ENCODE results near the gene SIRT1. TPM values are rescaled to one million over a fixed set of nuclear protein-coding genes. Genes with fewer than 3 reads are reported as not detected.

SIRT1 gene
- total RNA-seq, 4 donors from 2014 or later = 12.5 to 23.8 (median 20.7) TPM

DNA sequence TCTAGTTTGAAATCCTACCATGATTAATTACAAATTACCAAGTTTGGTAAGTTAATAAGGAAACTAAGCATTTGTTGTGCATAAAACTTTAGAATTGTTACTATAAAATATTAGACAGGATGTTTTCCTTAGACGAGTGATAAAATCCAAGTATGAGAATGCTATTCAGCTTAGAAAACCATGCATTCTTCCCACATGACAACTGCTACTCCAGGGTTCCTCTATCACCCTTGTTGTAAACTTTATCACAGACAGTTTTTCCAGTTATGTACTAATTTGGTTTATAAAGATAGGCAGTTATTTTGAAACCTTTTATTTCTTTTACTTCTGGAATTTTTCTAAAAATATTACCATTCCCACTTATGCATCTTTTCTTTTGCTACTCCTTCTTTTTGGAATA is 52.0 kb downstream of the SIRT1 start:
- peaks cover 0 to 43% (median 20%) of the 10 kb centered on the region in 4 donors for H3K36me3 ChIP-seq
- WGBS, 2 donors (ENCODE audit: low coverage in 1 of 2) = 94 to 100% methylated on average over 1 of the region's 1 CpG
- intact Hi-C loops (cut with DNase I; ENCODE audit: low total_unique reads) = no loop called here

DNA sequence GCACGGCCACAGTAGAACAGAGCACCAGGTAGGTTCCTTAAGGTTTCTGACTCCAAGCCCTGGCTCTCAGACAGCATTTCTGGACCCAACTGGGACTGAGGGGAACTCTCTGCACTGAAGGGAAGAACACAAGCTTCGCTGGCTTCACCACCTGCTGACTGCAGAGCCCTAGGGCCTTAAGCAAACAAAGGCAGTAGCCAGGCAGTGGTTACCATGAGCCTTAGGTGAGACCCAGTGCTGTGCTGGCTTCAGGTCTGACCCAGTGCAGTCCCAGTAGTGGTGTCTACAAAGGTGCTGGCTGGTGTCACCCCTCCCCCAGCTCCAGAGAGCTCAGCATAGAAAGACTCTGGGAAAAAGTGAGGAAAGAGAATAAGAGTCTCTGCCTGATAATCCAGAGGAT is 59.5 kb downstream of the SIRT1 start:
- TF ChIP-seq CTCF (IDR thresholded peaks at IDR 0.05) = no peak
- TF ChIP-seq EP300 (IDR thresholded peaks at IDR 0.05; ENCODE audit: low read depth) = no peak
- TF ChIP-seq POLR2A (IDR thresholded peaks at IDR 0.05) = no peak
- no peak for TF ChIP-seq POLR2AphosphoS5 (IDR thresholded peaks at IDR 0.05)
- DNase-seq = no peak
- intact Hi-C loops (cut with DNase I; ENCODE audit: low total_unique reads) (no loop called here), in situ Hi-C loops (cut with MboI; ENCODE audit: low pct_ligation_motif_present in 1 of 4, low pct_unique_long_range_greater_than_20kb in 1 of 4, low sequenced_read_pairs in 3 of 4) (no loop called here)
- 97% methylated on average over 2 of the region's 2 CpGs; no CpG with 5 or more reads in 1 of the 2 donors for WGBS, 2 donors (ENCODE audit: low coverage in 1 of 2)
- no peaks in the 10 kb centered on the region for H3K4me1 ChIP-seq
- peaks cover 0 to 42% (median 5%) of the 10 kb centered on the region in 4 donors for H3K36me3 ChIP-seq
- no peak overlapping the region for H3K4me3 ChIP-seq
- no peaks in the 10 kb centered on the region for H3K27me3 ChIP-seq
- H3K27ac ChIP-seq = no peak overlapping the region
- no peaks in the 10 kb centered on the region for H3K9me3 ChIP-seq

More for the DNA sequence above, 52.0 kb downstream of the SIRT1 start:
- H3K4me3 ChIP-seq = no peak overlapping the region
- in situ Hi-C loops (cut with MboI; ENCODE audit: low pct_ligation_motif_present in 1 of 4, low pct_unique_long_range_greater_than_20kb in 1 of 4, low sequenced_read_pairs in 3 of 4) = no loop called here
- TF ChIP-seq POLR2A (IDR thresholded peaks at IDR 0.05) (no peak), EP300 (IDR thresholded peaks at IDR 0.05; ENCODE audit: low read depth) (no peak), CTCF (IDR thresholded peaks at IDR 0.05) (no peak), POLR2AphosphoS5 (IDR thresholded peaks at IDR 0.05) (no peak)
- H3K9me3 ChIP-seq = no peaks in the 10 kb centered on the region
- H3K27me3 ChIP-seq = no peaks in the 10 kb centered on the region
- no peaks in the 10 kb centered on the region for H3K4me1 ChIP-seq
- no peak for DNase-seq
- H3K27ac ChIP-seq = no peak overlapping the region

DNA sequence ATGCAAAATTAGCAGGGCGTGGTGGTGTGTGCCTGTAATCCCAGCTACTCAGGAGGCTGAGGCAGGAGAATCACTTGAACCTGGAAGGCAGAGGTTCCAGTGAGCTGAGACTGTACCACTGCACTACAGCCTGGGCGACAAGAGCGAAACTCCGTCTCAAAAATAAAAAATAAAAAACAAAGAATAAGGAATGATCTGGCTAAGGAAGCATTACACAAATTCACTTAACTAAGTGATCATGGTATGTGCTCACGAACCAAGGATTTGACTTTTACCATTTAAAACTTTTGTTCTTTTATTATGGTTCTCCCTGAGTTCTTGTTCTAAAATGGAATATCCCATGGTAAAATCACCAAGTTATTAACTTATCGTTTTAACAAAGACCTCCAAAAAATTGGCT is 71.2 kb downstream of the SIRT1 start:
- Histone ChIP-seq H3K27me3 (no peaks in the 10 kb centered on the region), H3K36me3 (peaks cover 0 to 22% (median 10%) of the 10 kb centered on the region in 4 donors), H3K9me3 (no peaks in the 10 kb centered on the region), H3K27ac (no peak overlapping the region), H3K4me3 (no peak overlapping the region), H3K4me1 (no peaks in the 10 kb centered on the region)
- 98% methylated on average over 3 to 6 of the region's 6 CpGs for WGBS, 2 donors (ENCODE audit: low coverage in 1 of 2)
- intact Hi-C loops (cut with DNase I; ENCODE audit: low total_unique reads) (no loop called here), in situ Hi-C loops (cut with MboI; ENCODE audit: low pct_ligation_motif_present in 1 of 4, low pct_unique_long_range_greater_than_20kb in 1 of 4, low sequenced_read_pairs in 3 of 4) (no loop called here)
- TF ChIP-seq POLR2AphosphoS5 (IDR thresholded peaks at IDR 0.05) (no peak), EP300 (IDR thresholded peaks at IDR 0.05; ENCODE audit: low read depth) (no peak), CTCF (IDR thresholded peaks at IDR 0.05) (no peak), POLR2A (IDR thresholded peaks at IDR 0.05) (no peak)
- no peak for DNase-seq

DNA sequence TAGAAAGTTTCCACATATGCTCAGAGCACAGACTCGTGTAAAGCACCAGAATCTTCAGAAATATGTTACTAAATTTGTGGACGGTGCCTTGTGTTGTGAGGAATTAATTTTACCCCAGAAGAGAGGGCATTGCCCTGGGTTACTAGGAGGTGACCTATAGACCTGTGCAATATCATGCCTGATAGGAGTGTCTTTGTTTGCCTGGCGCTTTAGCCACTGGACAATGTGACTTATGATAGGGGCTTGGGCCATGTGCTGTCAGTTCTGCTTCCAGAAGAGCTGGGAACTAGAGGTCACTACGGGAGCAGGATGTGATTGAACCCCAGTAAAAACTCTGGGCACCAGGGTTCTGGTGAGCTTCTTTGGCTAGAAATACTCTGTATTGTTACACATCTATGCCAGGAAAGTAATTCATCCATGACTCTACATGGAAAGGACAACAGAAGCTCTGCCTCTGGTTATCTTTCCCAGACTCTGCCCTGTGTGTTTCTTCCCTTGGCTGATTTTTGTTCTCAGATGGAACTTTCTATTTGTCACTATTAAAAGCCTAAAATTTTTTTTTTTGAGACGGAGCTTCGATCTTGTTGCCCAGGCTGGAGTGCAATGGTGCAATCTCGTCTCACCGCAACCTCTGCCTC is 75.5 kb downstream of the SIRT1 start:
- no peaks in the 10 kb centered on the region for H3K9me3 ChIP-seq
- H3K36me3 ChIP-seq = peaks cover 0 to 14% (median under 1%) of the 10 kb centered on the region in 4 donors
- no peaks in the 10 kb centered on the region for H3K27me3 ChIP-seq
- H3K27ac ChIP-seq = no peak overlapping the region
- 92 to 93% methylated on average over 6 to 8 of the region's 8 CpGs for WGBS, 2 donors (ENCODE audit: low coverage in 1 of 2)
- no peak for TF ChIP-seq CTCF (IDR thresholded peaks at IDR 0.05)
- in situ Hi-C loops (cut with MboI; ENCODE audit: low pct_ligation_motif_present in 1 of 4, low pct_unique_long_range_greater_than_20kb in 1 of 4, low sequenced_read_pairs in 3 of 4) = no loop called here
- intact Hi-C loops (cut with DNase I; ENCODE audit: low total_unique reads) = no loop called here
- no peak for DNase-seq
- H3K4me3 ChIP-seq = no peak overlapping the region
- H3K4me1 ChIP-seq = no peaks in the 10 kb centered on the region

Measured in transverse colon (tissue), 4 donors.